Heart left ventricle (tissue), 13 donors: ENCODE measurements around the gene HMCN2.

Experiments used
- CTCF ChIP-seq, 12 donors: fragments of 200-600 bp; sonication (generic) in 4 of 12; IDR thresholded peaks; one replicate each; pipeline versions ENCODE4 v1.5.0 to v1.8.0; 2018 to 2022; ENCODE audit warnings: antibody characterized with exemption in 12 of 12, mild to moderate bottlenecking in 5 of 12
- POLR2A ChIP-seq, 2 donors: fragments of 450-650 bp; IDR thresholded peaks; one replicate each; pipeline ENCODE4 v1.6.1; 2017; ENCODE audit warnings: antibody characterized with exemption in 2 of 2, mild to moderate bottlenecking in 2 of 2, moderate library complexity in 2 of 2
- donor health status: ischemic (EF 13 %, LVEDD 7.1; RV severe dilation, severe dysfunction).
- donor health status: DM: no; HTN: yes; CAD: no.
- donor health status: DM: no; HTN: no; CAD: no.
- donor health status: ischemic (EF 25% LVEDD 6.9; RV normal size, moderate dysfunction).
- donor health status: ischemic (EF 25% LVEDD 5.7; RV mildly dilated, moderate dysfunction).
- donor health status: ischemic (EF 35%, LVEDD 5.7; RV mildly dilated, moderate dysfunction).
- donor health status: nonischemic (EF 11% LVEDD 7.7; RV severe dilation, severe dysfunction).
- donor health status: DM: yes; HTN: yes; CAD: no.
- donor health status: PGD.
- donor health status: ischemic (EF 29% LVEDD 5.4; RV normal size, mild dysfunction).
- donor health status: nonischemic (EF 23%, LVEDD 6.1; RV moderate dilation, normal function).

- TF ChIP-seq CTCF (IDR thresholded peaks at IDR 0.05) (peak; percentile 86 to 99 (median 94)), POLR2A (IDR thresholded peaks at IDR 0.05) (no peak)
Measured at GRCh38 chr9:130461218-130461630, 195.7 kb downstream of the HMCN2 start.
